HCT116 (cell line): ENCODE measurements around the gene KLK5. TPM values are rescaled to one million over a fixed set of nuclear protein-coding genes. Genes with fewer than 3 reads are reported as not detected.

ENCODE experiments used
- ATAC-seq: fragments of 200-7000 bp; cut with Tn5 transposase; 2 replicates; pipeline ENCODE4 v1.9.1; 2020; ENCODE audit warnings: mild to moderate bottlenecking, moderate library complexity
- BruUV-seq: library from RNA; stranded (reverse); fragments of 400-500 nt; replicated peaks from 2 replicates; lab custom pipeline; 2021; lab: Mats Ljungman, UMichigan
- CTCF ChIA-PET: fragments of 300-600 bp; sonication (Branson Sonifier 250); formaldehyde crosslinking; loops from one replicate; lab custom pipeline; 2021; ENCODE audit warnings: antibody characterized with exemption; lab: Charles Lee
- POLR2A ChIA-PET: fragments of 300-600, 350-600 bp; sonication (Branson Sonifier 250); formaldehyde crosslinking; loops from one replicate; lab custom pipeline; 2021; ENCODE audit warnings: antibody characterized with exemption; lab: Charles Lee
- RAD21 ChIA-PET, 2 experiments: fragments of 300-600 bp; sonication (Branson Sonifier 250); formaldehyde crosslinking; loops; one replicate each; lab custom pipeline; 2023; ENCODE audit warnings: low total read pairs in 2 of 2; ENCODE audit not compliant: uncharacterized antibody in 2 of 2, unreplicated experiment in 2 of 2, low non-redundant PET in 1 of 2; lab: Charles Lee
- DNase-seq: peaks from one replicate; pipeline ENCODE4 v3.0.0-alpha.2; 2010; ENCODE audit warnings: low read depth, low spot score
- H2AFZ ChIP-seq: fragments of 200-600 bp; shearing (Covaris generic), sonication (generic); 2 replicates; pipeline ENCODE4 v1.6.1; 2017; ENCODE audit warnings: low read depth, mixed run types, mixed read lengths, antibody characterized with exemption, low read length; ENCODE audit not compliant: poor library complexity, severe bottlenecking
- H3K27ac ChIP-seq: 2 replicates; pipeline ENCODE4 v1.5.1; 2012; ENCODE audit warnings: low read depth, low read length
- H3K27me3 ChIP-seq: fragments of 200-600 bp; sonication (generic); 2 replicates; pipeline ENCODE4 v1.6.1; 2016; ENCODE audit warnings: mixed run types, low read length, mixed read lengths; ENCODE audit not compliant: insufficient read depth
- H3K36me3 ChIP-seq, 2 experiments: fragments of 200-500 bp in 1 of 2; fragments of 200-600 bp in 1 of 2; sonication (Bioruptor generic) in 1 of 2; sonication (generic) in 1 of 2; 2 replicates each; pipeline versions ENCODE4 v1.5.1 to v1.6.1; 2014 to 2016; ENCODE audit warnings: low read length in 2 of 2, inconsistent platforms in 1 of 2, mixed read lengths in 1 of 2, mixed run types in 1 of 2; ENCODE audit not compliant: insufficient read depth in 2 of 2, control insufficient read depth in 1 of 2
- H3K4me1 ChIP-seq, 2 experiments: fragments of 200-600 bp in 1 of 2; sonication (generic) in 1 of 2; 2 replicates each; pipeline versions ENCODE4 v1.5.1 to v1.6.1; 2012 to 2017; ENCODE audit warnings: low read length in 2 of 2, inconsistent platforms in 1 of 2, mild to moderate bottlenecking in 1 of 2, mixed read lengths in 1 of 2, mixed run types in 1 of 2, moderate library complexity in 1 of 2; ENCODE audit not compliant: insufficient read depth in 2 of 2, control insufficient read depth in 1 of 2
- H3K4me2 ChIP-seq: fragments of 200-600 bp; sonication (generic); 2 replicates; pipeline ENCODE4 v1.6.1; 2017; ENCODE audit warnings: mixed run types, low read length, mixed read lengths
- H3K4me3 ChIP-seq, 2 experiments: fragments of 200-600 bp in 1 of 2; sonication (generic) in 1 of 2; replicated peaks in 1 of 2; 2 replicates each; pipeline ENCODE4 v1.5.1; 2011 to 2016; ENCODE audit warnings: low read length in 2 of 2, control low read depth in 1 of 2, low read depth in 1 of 2, mild to moderate bottlenecking in 1 of 2, mixed read lengths in 1 of 2, mixed run types in 1 of 2
- H3K79me2 ChIP-seq: fragments of 200-600 bp; sonication (generic); 2 replicates; pipeline ENCODE4 v1.6.1; 2017; ENCODE audit warnings: mild to moderate bottlenecking, mixed run types, low read length, moderate library complexity, mixed read lengths; ENCODE audit not compliant: insufficient read depth
- H3K9ac ChIP-seq: fragments of 200-600 bp; sonication (generic); 2 replicates; pipeline ENCODE4 v1.6.1; 2016; ENCODE audit warnings: low read length, mixed read lengths
- H3K9me2 ChIP-seq: fragments of 200-600 bp; sonication (generic), shearing (Covaris generic); 2 replicates; pipeline ENCODE4 v1.6.1; 2017; ENCODE audit warnings: mixed run types, mild to moderate bottlenecking, moderate library complexity; ENCODE audit not compliant: insufficient read depth
- H3K9me3 ChIP-seq, 2 experiments: fragments of 200-500 bp in 1 of 2; fragments of 200-600 bp in 1 of 2; sonication (Bioruptor generic) in 1 of 2; sonication (generic) in 1 of 2; 2 replicates each; pipeline ENCODE4 v1.6.1; 2014 to 2017; ENCODE audit warnings: low read length in 2 of 2, mixed read lengths in 2 of 2, inconsistent platforms in 1 of 2, low read depth in 1 of 2, mild to moderate bottlenecking in 1 of 2, mixed run types in 1 of 2, moderate library complexity in 1 of 2; ENCODE audit not compliant: control insufficient read depth in 1 of 2, insufficient read depth in 1 of 2
- H4K20me1 ChIP-seq: fragments of 200-600 bp; sonication (generic), shearing (Covaris generic); 2 replicates; pipeline ENCODE4 v1.6.1; 2017; ENCODE audit warnings: mixed run types, mild to moderate bottlenecking, moderate library complexity; ENCODE audit not compliant: insufficient read depth
- CBX3 ChIP-seq: IDR thresholded peaks from 2 replicates; pipeline ENCODE4 v1.6.1; 2012; ENCODE audit warnings: low read depth
- CEBPB ChIP-seq: IDR thresholded peaks from 2 replicates; pipeline ENCODE4 v1.6.1; 2012; ENCODE audit warnings: low read depth
- CTCF ChIP-seq, 3 experiments: fragments of 200-600 bp in 1 of 3; sonication (generic) in 1 of 3; IDR thresholded peaks in 2 of 3; conservative IDR thresholded peaks in 1 of 3; 2 replicates each; pipeline ENCODE4 v1.5.1; 2012 to 2017; ENCODE audit warnings: low read depth in 2 of 3, low read length in 2 of 3, antibody characterized with exemption in 1 of 3, borderline replicate concordance in 1 of 3, control low read depth in 1 of 3, mild to moderate bottlenecking in 1 of 3, mixed read lengths in 1 of 3, mixed run types in 1 of 3, moderate library complexity in 1 of 3; ENCODE audit not compliant: insufficient read depth in 1 of 3
- EGR1 ChIP-seq: IDR thresholded peaks from 2 replicates; pipeline ENCODE4 v1.6.1; 2012; ENCODE audit warnings: low read depth
- ELF1 ChIP-seq: IDR thresholded peaks from 2 replicates; pipeline ENCODE4 v1.6.1; 2012; ENCODE audit warnings: low read depth, borderline replicate concordance
- EZH2 ChIP-seq: fragments of 200-600 bp; sonication (generic); IDR thresholded peaks from 2 replicates; pipeline ENCODE4 v1.6.1; 2017; ENCODE audit warnings: antibody characterized with exemption, mixed run types
- EZH2phosphoT487 ChIP-seq: fragments of 200-600 bp; IDR thresholded peaks from 2 replicates; pipeline ENCODE4 v1.6.1; 2018; ENCODE audit warnings: antibody characterized with exemption, borderline replicate concordance
- FOSL1 ChIP-seq: IDR thresholded peaks from 2 replicates; pipeline ENCODE4 v1.6.1; 2012; ENCODE audit warnings: low read depth
- JUND ChIP-seq: IDR thresholded peaks from 2 replicates; pipeline ENCODE4 v1.6.1; 2012
- POLR2A ChIP-seq: IDR thresholded peaks from 2 replicates; pipeline ENCODE4 v1.7.0; 2011; ENCODE audit warnings: borderline replicate concordance; ENCODE audit not compliant: insufficient read depth, insufficient read length; ENCODE audit errors: extremely low read depth
- SIN3A ChIP-seq: IDR thresholded peaks from 2 replicates; pipeline ENCODE4 v1.6.1; 2012; ENCODE audit warnings: low read depth
- SP1 ChIP-seq: IDR thresholded peaks from 2 replicates; pipeline ENCODE4 v1.6.1; 2012; ENCODE audit warnings: low read depth
- SRF ChIP-seq: IDR thresholded peaks from 2 replicates; pipeline ENCODE4 v1.6.1; 2012; ENCODE audit warnings: low read depth
- YY1 ChIP-seq: IDR thresholded peaks from 2 replicates; pipeline ENCODE4 v1.6.1; 2011; ENCODE audit warnings: low read length, low read depth, moderate library complexity, mild to moderate bottlenecking; ENCODE audit not compliant: insufficient replicate concordance; ENCODE audit errors: extremely low read depth
- intact Hi-C: fragments of 100-400 bp; cut with micrococcal nuclease; formaldehyde crosslinking; loops from 2 replicates; pipeline ENCODE4 v1.10.0; 2022
- total RNA-seq: library from RNA; stranded (reverse); gene quantifications from one replicate; pipeline ENCODE4 v1.2.1, GENCODE V29; 2021; ENCODE audit not compliant: unreplicated experiment
- TF ChIP-seq, protein P1 (sequence below): IDR thresholded peaks from 2 replicates; pipeline ENCODE4 v1.6.1; 2012

KLK5 gene
- total RNA-seq, 1 experiment from 2014 or later: 1.2 TPM

- no peak overlapping the region for H3K27ac ChIP-seq
- no peaks in the 10 kb centered on the region for H3K36me3 ChIP-seq
- peaks cover 23 to 31% of the 10 kb centered on the region in 2 experiments for H3K4me1 ChIP-seq
- RAD21 ChIA-PET: no interaction called here
- no peaks in the 10 kb centered on the region for H3K9me3 ChIP-seq
- no peak overlapping the region for H3K4me3 ChIP-seq
- TF ChIP-seq CEBPB (peak; percentile 50; the same call in 1 of the 2 replicates), SP1 (0 out of 2 replicates have a peak, but pooled peaks have one; percentile 9), SIN3A (no peak), CBX3 (no peak)
- DNase-seq: no peak
- no peak for ATAC-seq
- H3K27me3 ChIP-seq: no peaks in the 10 kb centered on the region
- H3K4me2 ChIP-seq: no peak overlapping the region
- POLR2A ChIA-PET: no interaction called here
- no peaks in the 10 kb centered on the region for H3K9me2 ChIP-seq
- no peak overlapping the region for H3K9ac ChIP-seq
- H4K20me1 ChIP-seq: no peaks in the 10 kb centered on the region
- intact Hi-C loops: no loop called here
- H2AFZ ChIP-seq: no peak overlapping the region
- H3K79me2 ChIP-seq: no peaks in the 10 kb centered on the region
- CTCF ChIA-PET: interaction anchor here (2.1 kb wide), 1 partner anchor 91 kb away, joined by 7 read pairs; no protein-coding TSS in a partner anchor
- no TSS peak for BruUV-seq
Measured at GRCh38 chr19:50925734-50926133, 27.1 kb downstream of the KLK5 start.

GRCh38 chr19:50924586-50924985, 28.3 kb downstream of the KLK5 start:
- Histone ChIP-seq H3K9ac (no peak overlapping the region), H3K4me2 (no peak overlapping the region), H3K27me3 (no peaks in the 10 kb centered on the region), H3K4me3 (no peak overlapping the region)
- TF ChIP-seq SP1 (no peak), ELF1 (no peak), POLR2A (no peak), EZH2phosphoT487 (no peak), CEBPB (no peak), SRF (no peak), YY1 (no peak), JUND (no peak), FOSL1 (no peak), CTCF (IDR thresholded peaks at IDR 0.05 in 2 of 3, conservative IDR thresholded peaks at IDR 0.05 in 1 of 3; ENCODE audit: borderline replicate concordance in 1 of 3, insufficient read depth in 1 of 3, low read depth in 2 of 3, low read length in 2 of 3) (no peak), EGR1 (no peak), SIN3A (no peak), CBX3 (no peak), EZH2 (no peak)
- TF ChIP-seq, protein P1, sequence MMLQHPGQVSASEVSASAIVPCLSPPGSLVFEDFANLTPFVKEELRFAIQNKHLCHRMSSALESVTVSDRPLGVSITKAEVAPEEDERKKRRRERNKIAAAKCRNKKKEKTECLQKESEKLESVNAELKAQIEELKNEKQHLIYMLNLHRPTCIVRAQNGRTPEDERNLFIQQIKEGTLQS: no peak
- TF ChIP-seq, all 23 proteins: peak for 0
- Histone ChIP-seq H4K20me1 (no peaks in the 10 kb centered on the region), H3K36me3 (no peaks in the 10 kb centered on the region), H3K27ac (no peak overlapping the region), H3K79me2 (no peaks in the 10 kb centered on the region), H3K9me2 (no peaks in the 10 kb centered on the region), H2AFZ (no peak overlapping the region), H3K4me1 (peaks cover 16 to 20% of the 10 kb centered on the region in 2 experiments; a peak in 3 of 4 replicates), H3K9me3 (no peaks in the 10 kb centered on the region)
- no peak for DNase-seq
- ChIA-PET POLR2A (interaction anchor here (0.6 to 0.7 kb wide), 2 partner anchors 10 to 560 kb away, joined by 3 read pairs; no protein-coding TSS in a partner anchor), CTCF (interaction anchor here (1.0 to 2.1 kb wide), 3 partner anchors 92 to 200 kb away, joined by 3 to 7 read pairs (median 3); no protein-coding TSS in a partner anchor), RAD21 (no interaction called here)
- no TSS peak for BruUV-seq
- intact Hi-C loops: no loop called here
- no peak for ATAC-seq
